GM23338 (cell line): ENCODE data around the gene MYO3B. TPM values are rescaled to one million over a fixed set of nuclear protein-coding genes. Genes with fewer than 3 reads are reported as not detected.

Experiments used
- ATAC-seq: fragments of 200-7000 bp; cut with Tn5 transposase; 3 replicates; pipeline ENCODE4 v1.9.1; 2020
- DNase-seq: peaks from one replicate; pipeline ENCODE4 v3.0.0-alpha.2; 2015; ENCODE audit warnings: low spot score
- H2AFZ ChIP-seq: fragments of 200-600 bp; sonication (generic); 2 replicates; pipeline ENCODE4 v1.8.0; 2016; ENCODE audit warnings: antibody characterized with exemption, mild to moderate bottlenecking, moderate library complexity
- H3F3A ChIP-seq: fragments of 200-600 bp; sonication (generic); replicated peaks from 2 replicates; pipeline ENCODE4 v1.8.0; 2017; ENCODE audit warnings: antibody characterized with exemption, mixed run types, low read depth
- H3K27ac ChIP-seq: fragments of 200-600 bp; sonication (generic); 2 replicates; pipeline ENCODE4 v1.6.1; 2016; ENCODE audit warnings: low read depth
- H3K27me3 ChIP-seq: fragments of 200-600 bp; sonication (generic); 2 replicates; pipeline ENCODE4 v1.8.0; 2016; ENCODE audit warnings: mild to moderate bottlenecking, mixed run types, moderate library complexity; ENCODE audit not compliant: insufficient read depth
- H3K36me3 ChIP-seq: fragments of 200-600 bp; sonication (generic); 2 replicates; pipeline ENCODE4 v1.8.0; 2016; ENCODE audit warnings: mild to moderate bottlenecking; ENCODE audit not compliant: insufficient read depth
- H3K4me1 ChIP-seq: fragments of 200-600 bp; sonication (generic); 2 replicates; pipeline ENCODE4 v1.8.0; 2016; ENCODE audit warnings: mild to moderate bottlenecking, moderate library complexity; ENCODE audit not compliant: insufficient read depth
- H3K4me2 ChIP-seq: fragments of 200-600 bp; sonication (generic); 2 replicates; pipeline ENCODE4 v1.7.1; 2017; ENCODE audit warnings: mixed run types
- H3K4me3 ChIP-seq: fragments of 200-600 bp; sonication (generic); 2 replicates; pipeline ENCODE4 v1.6.1; 2016; ENCODE audit warnings: mixed run types
- H3K79me2 ChIP-seq: fragments of 200-600 bp; sonication (generic); replicated peaks from 2 replicates; pipeline ENCODE4 v1.8.0; 2017; ENCODE audit warnings: mild to moderate bottlenecking; ENCODE audit not compliant: insufficient read depth
- H3K9me2 ChIP-seq: fragments of 200-600 bp; sonication (generic); 2 replicates; pipeline ENCODE4 v1.8.0; 2017; ENCODE audit not compliant: insufficient read depth
- H4K20me1 ChIP-seq: fragments of 200-600 bp; sonication (generic); replicated peaks from 2 replicates; pipeline ENCODE4 v1.8.0; 2017; ENCODE audit warnings: mild to moderate bottlenecking; ENCODE audit not compliant: insufficient read depth
- H3K27ac Mint-ChIP-seq: 2 replicates; pipeline ENCODE4 v1.8.0; 2020; ENCODE audit warnings: inconsistent platforms, mild to moderate bottlenecking, moderate library complexity, mixed read lengths
- H3K27me3 Mint-ChIP-seq: 3 replicates; pipeline ENCODE4 v1.8.0; 2022; ENCODE audit warnings: low read depth, mild to moderate bottlenecking, moderate library complexity, mixed read lengths, inconsistent platforms; ENCODE audit not compliant: insufficient read depth, poor library complexity
- H3K36me3 Mint-ChIP-seq: 3 replicates; pipeline ENCODE4 v1.8.0; 2021; ENCODE audit warnings: low read depth, mild to moderate bottlenecking, inconsistent platforms, moderate library complexity, mixed read lengths
- H3K4me1 Mint-ChIP-seq: 3 replicates; pipeline ENCODE4 v1.8.0; 2020; ENCODE audit warnings: mild to moderate bottlenecking, inconsistent platforms, mixed read lengths
- H3K4me3 Mint-ChIP-seq: 3 replicates; pipeline ENCODE4 v1.8.0; 2021; ENCODE audit warnings: moderate library complexity, mild to moderate bottlenecking, inconsistent platforms, mixed read lengths
- H3K9me3 Mint-ChIP-seq: 3 replicates; pipeline ENCODE4 v1.8.0; 2020; ENCODE audit warnings: moderate library complexity, mild to moderate bottlenecking, inconsistent platforms, mixed read lengths
- CTCF ChIP-seq, 2 experiments: fragments of 200-600 bp in 1 of 2; sonication (generic) in 1 of 2; conservative IDR thresholded peaks; 2 replicates each; pipeline versions ENCODE4 v1.5.1 to v1.6.1; 2016 to 2017; ENCODE audit warnings: antibody characterized with exemption in 2 of 2, low read depth in 2 of 2, mild to moderate bottlenecking in 2 of 2, moderate library complexity in 1 of 2
- EZH2phosphoT487 ChIP-seq: fragments of 200-600 bp; sonication (generic); IDR thresholded peaks from one replicate; pipeline ENCODE4 v1.8.1; 2018; ENCODE audit warnings: antibody characterized with exemption; ENCODE audit not compliant: unreplicated experiment
- JUNB ChIP-seq: IDR thresholded peaks from one replicate; pipeline ENCODE4 v1.6.1; 2016; ENCODE audit warnings: antibody characterized with exemption; ENCODE audit not compliant: unreplicated experiment
- NANOG ChIP-seq: IDR thresholded peaks from 2 replicates; pipeline ENCODE4 v1.6.1; 2016; ENCODE audit warnings: antibody characterized with exemption, borderline replicate concordance
- POLR2AphosphoS5 ChIP-seq: IDR thresholded peaks from 2 replicates; pipeline ENCODE4 v1.6.1; 2016; ENCODE audit warnings: antibody characterized with exemption, low read depth
- REST ChIP-seq: IDR thresholded peaks from one replicate; pipeline ENCODE4 v1.6.1; 2018; ENCODE audit warnings: antibody characterized with exemption; ENCODE audit not compliant: unreplicated experiment
- ZNF114 ChIP-seq: fragments of 250-450 bp; sonication (Bioruptor Pico); IDR thresholded peaks from 2 replicates; pipeline ENCODE4 v1.5.0; 2020; ENCODE audit warnings: mild to moderate bottlenecking, moderate library complexity
- ZNF462 ChIP-seq: fragments of 250-450 bp; sonication (Bioruptor Pico); IDR thresholded peaks from 2 replicates; pipeline ENCODE4 v1.5.0; 2020; ENCODE audit warnings: mild to moderate bottlenecking, moderate library complexity
- polyA plus RNA-seq: library from polyadenylated mRNA; unstranded; fragments of >200 nt; fragmentation: Nextera tagmentation; extraction: Ambion mirVana; gene quantifications from 2 replicates; pipeline ENCODE4 v1.2.1, GENCODE V29; 2016
- total RNA-seq: library from RNA; depleted of rRNA; stranded (reverse); fragments of >200 nt; shearing (Covaris generic); gene quantifications from 2 replicates; pipeline ENCODE4 v1.2.3, GENCODE V29; 2014

The MYO3B gene
- total and polyA plus RNA-seq, 2 experiments from 2014 or later, result 0.42 TPM; not detected in 1

GRCh38 chr2:170408461-170409163, 230.7 kb downstream of the MYO3B start:
- H3K4me1 ChIP-seq, result peaks cover 3% of the 10 kb centered on the region; the same call in 1 of the 2 replicates
- no peaks in the 10 kb centered on the region for H4K20me1 ChIP-seq
- Mint-ChIP-seq H3K27ac (no peak overlapping the region), H3K36me3 (no peaks in the 10 kb centered on the region), H3K9me3 (no peaks in the 10 kb centered on the region; the same call in 2 of the 3 replicates), H3K4me1 (peaks cover 10% of the 10 kb centered on the region), H3K4me3 (no peak overlapping the region), H3K27me3 (peaks cover 6% of the 10 kb centered on the region)
- no peak overlapping the region for H2AFZ ChIP-seq
- no peaks in the 10 kb centered on the region for H3K36me3 ChIP-seq
- H3K4me3 ChIP-seq, result no peak overlapping the region
- H3K9me2 ChIP-seq, result no peaks in the 10 kb centered on the region
- H3F3A ChIP-seq, result no peaks in the 10 kb centered on the region
- ATAC-seq (peak; percentile 88), DNase-seq (no peak)
- no peaks in the 10 kb centered on the region for H3K79me2 ChIP-seq
- H3K27me3 ChIP-seq, result no peaks in the 10 kb centered on the region
- H3K27ac ChIP-seq, result no peak overlapping the region
- H3K4me2 ChIP-seq, result no peak overlapping the region
- TF ChIP-seq REST, result no peak
- no peak for TF ChIP-seq ZNF462
- TF ChIP-seq JUNB, result no peak
- no peak for TF ChIP-seq POLR2AphosphoS5
- TF ChIP-seq EZH2phosphoT487, result no peak
- no peak for TF ChIP-seq CTCF (conservative IDR thresholded peaks at IDR 0.05; ENCODE audit: low read depth in 2 of 2)
- no peak for TF ChIP-seq NANOG
- no peak for TF ChIP-seq ZNF114
